DOHH2 (cell line): ENCODE data around the gene NATD1.
"Not testable (repeated sequence)": the region's sequence is repeated elsewhere in the genome, so short reads cannot be mapped to it uniquely, and the experiment has no call there.

Experiments used
- H3F3A ChIP-seq: fragments of 200-600 bp; sonication (generic), shearing (Covaris generic); 2 replicates; pipeline ENCODE4 v1.6.0; 2016; ENCODE audit warnings: antibody characterized with exemption, mild to moderate bottlenecking; ENCODE audit not compliant: control insufficient read depth, insufficient read depth
- H3K27ac ChIP-seq: fragments of 200-600 bp; sonication (generic); 2 replicates; pipeline ENCODE4 v1.5.1; 2014; ENCODE audit warnings: low read depth, mild to moderate bottlenecking, low read length, moderate library complexity
- H3K27me3 ChIP-seq: fragments of 200-600 bp; sonication (generic); 2 replicates; pipeline ENCODE4 v1.6.1; 2014; ENCODE audit warnings: mild to moderate bottlenecking, low read length, mixed read lengths; ENCODE audit not compliant: control insufficient read depth
- H3K36me3 ChIP-seq: fragments of 200-600 bp; sonication (generic); 2 replicates; pipeline ENCODE4 v1.6.1; 2014; ENCODE audit warnings: mild to moderate bottlenecking, low read length, moderate library complexity, mixed read lengths; ENCODE audit not compliant: control insufficient read depth
- H3K4me1 ChIP-seq: fragments of 200-600 bp; sonication (generic); 2 replicates; pipeline ENCODE4 v1.6.1; 2014; ENCODE audit warnings: mild to moderate bottlenecking, low read length, mixed read lengths; ENCODE audit not compliant: control insufficient read depth
- H3K4me2 ChIP-seq: fragments of 200-600 bp; sonication (generic); 2 replicates; pipeline ENCODE4 v1.6.0; 2014; ENCODE audit warnings: mild to moderate bottlenecking, low read length, moderate library complexity
- H3K4me3 ChIP-seq: fragments of 200-600 bp; sonication (generic); 2 replicates; pipeline ENCODE4 v1.5.1; 2014; ENCODE audit warnings: mild to moderate bottlenecking, low read length, mixed read lengths
- H3K79me2 ChIP-seq: fragments of 200-600 bp; sonication (generic); 2 replicates; pipeline ENCODE4 v1.6.1; 2014; ENCODE audit warnings: mild to moderate bottlenecking, low read length, mixed read lengths; ENCODE audit not compliant: control insufficient read depth
- H3K9me2 ChIP-seq: fragments of 200-600 bp; sonication (generic); replicated peaks from 2 replicates; pipeline ENCODE4 v1.6.1; 2014; ENCODE audit warnings: mild to moderate bottlenecking, low read length, mixed read lengths; ENCODE audit not compliant: control insufficient read depth
- H3K9me3 ChIP-seq: fragments of 200-600 bp; sonication (generic); 2 replicates; pipeline ENCODE4 v1.6.1; 2014; ENCODE audit warnings: antibody characterized with exemption, low read length, mixed read lengths; ENCODE audit not compliant: control insufficient read depth, insufficient read depth
- H4K20me1 ChIP-seq: fragments of 200-600 bp; sonication (generic); 2 replicates; pipeline ENCODE4 v1.6.0; 2014; ENCODE audit warnings: low read depth, mild to moderate bottlenecking, antibody characterized with exemption, low read length, moderate library complexity; ENCODE audit not compliant: control insufficient read depth, insufficient read depth
- CTCF ChIP-seq: fragments of 200-600 bp; sonication (generic); IDR thresholded peaks from one replicate; pipeline ENCODE4 v1.5.1; 2014; ENCODE audit warnings: antibody characterized with exemption, mild to moderate bottlenecking, low read depth, low read length; ENCODE audit not compliant: poor library complexity, severe bottlenecking
- EZH2phosphoT487 ChIP-seq: fragments of 200-600 bp; sonication (generic); IDR thresholded peaks from 2 replicates; pipeline ENCODE4 v1.6.1; 2017; ENCODE audit warnings: borderline replicate concordance, mild to moderate bottlenecking, antibody characterized with exemption, low read length, moderate library complexity, mixed read lengths

The NATD1 gene

GRCh38 chr17:21194226-21194625, 59.0 kb downstream of the NATD1 start:
- no peaks in the 10 kb centered on the region for H3K27me3 ChIP-seq
- H4K20me1 ChIP-seq: 0 out of 2 replicates have a peak, but pooled peaks cover 2% of the 10 kb centered on the region
- no peaks in the 10 kb centered on the region for H3K9me2 ChIP-seq
- no peak overlapping the region for H3K4me2 ChIP-seq
- no peaks in the 10 kb centered on the region for H3K4me1 ChIP-seq
- H3K27ac ChIP-seq: no peak overlapping the region
- H3K36me3 ChIP-seq: peaks cover 26% of the 10 kb centered on the region
- H3F3A ChIP-seq: peaks cover 6% of the 10 kb centered on the region; the same call in 1 of the 2 replicates
- TF ChIP-seq EZH2phosphoT487: no peak
- TF ChIP-seq CTCF: no peak
- H3K9me3 ChIP-seq: no peaks in the 10 kb centered on the region
- H3K79me2 ChIP-seq: peaks cover 20% of the 10 kb centered on the region
- no peak overlapping the region for H3K4me3 ChIP-seq

- Histone ChIP-seq H3K4me2 (no peak overlapping the region), H3K27ac (no peak overlapping the region), H3K36me3 (peaks cover 17% of the 10 kb centered on the region)
These were observed 60.2 kb downstream of the NATD1 start for GRCh38 chr17:21193031-21193430.

GRCh38 chr17:21192414-21192813, 60.8 kb downstream of the NATD1 start:
- not testable (repeated sequence) for H4K20me1 ChIP-seq, H3K4me3 ChIP-seq, H3K9me3 ChIP-seq, H3K27me3 ChIP-seq, H3K4me1 ChIP-seq, H3K4me2 ChIP-seq, H3F3A ChIP-seq, H3K79me2 ChIP-seq, H3K9me2 ChIP-seq, H3K27ac ChIP-seq
- H3K36me3 ChIP-seq: peaks cover 11% of the 10 kb centered on the region

More at GRCh38 chr17:21193031-21193430, 60.2 kb downstream of the NATD1 start:
- Histone ChIP-seq H3F3A (peaks cover 6% of the 10 kb centered on the region; the same call in 1 of the 2 replicates), H3K9me2 (no peaks in the 10 kb centered on the region), H3K27me3 (no peaks in the 10 kb centered on the region), H3K79me2 (peaks cover 10% of the 10 kb centered on the region), H4K20me1 (0 out of 2 replicates have a peak, but pooled peaks cover 2% of the 10 kb centered on the region), H3K4me1 (no peaks in the 10 kb centered on the region), H3K9me3 (no peaks in the 10 kb centered on the region), H3K4me3 (no peak overlapping the region)
- TF ChIP-seq EZH2phosphoT487 (no peak), CTCF (no peak)

GRCh38 chr17:21191698-21192097, 61.5 kb downstream of the NATD1 start:
- H3K27ac ChIP-seq: no peak overlapping the region
- H3K36me3 ChIP-seq: peaks cover 4% of the 10 kb centered on the region
- peaks cover 3% of the 10 kb centered on the region for H3K79me2 ChIP-seq
- H3F3A ChIP-seq: peaks cover 6% of the 10 kb centered on the region; the same call in 1 of the 2 replicates
- H3K4me1 ChIP-seq: no peaks in the 10 kb centered on the region
- H3K9me2 ChIP-seq: no peaks in the 10 kb centered on the region
- no peak for TF ChIP-seq CTCF
- TF ChIP-seq EZH2phosphoT487: no peak
- no peaks in the 10 kb centered on the region for H3K27me3 ChIP-seq
- no peaks in the 10 kb centered on the region for H4K20me1 ChIP-seq
- no peak overlapping the region for H3K4me3 ChIP-seq
- H3K9me3 ChIP-seq: no peaks in the 10 kb centered on the region
- H3K4me2 ChIP-seq: no peak overlapping the region
